VCaP (cell line): Measurements from ENCODE around the gene PEMT.
A peak's percentile ranks its signal among the peaks of the same experiment; 100 is the strongest.

Experiments used
- H3K27ac ChIP-seq: fragments of 450-650 bp; 2 replicates; pipeline ENCODE4 v1.5.1; 2017
- CTCF ChIP-seq: fragments of 450-650 bp; conservative IDR thresholded peaks from 2 replicates; pipeline ENCODE4 v1.5.1; 2017; ENCODE audit warnings: mild to moderate bottlenecking, moderate library complexity

Gene PEMT

DNA sequence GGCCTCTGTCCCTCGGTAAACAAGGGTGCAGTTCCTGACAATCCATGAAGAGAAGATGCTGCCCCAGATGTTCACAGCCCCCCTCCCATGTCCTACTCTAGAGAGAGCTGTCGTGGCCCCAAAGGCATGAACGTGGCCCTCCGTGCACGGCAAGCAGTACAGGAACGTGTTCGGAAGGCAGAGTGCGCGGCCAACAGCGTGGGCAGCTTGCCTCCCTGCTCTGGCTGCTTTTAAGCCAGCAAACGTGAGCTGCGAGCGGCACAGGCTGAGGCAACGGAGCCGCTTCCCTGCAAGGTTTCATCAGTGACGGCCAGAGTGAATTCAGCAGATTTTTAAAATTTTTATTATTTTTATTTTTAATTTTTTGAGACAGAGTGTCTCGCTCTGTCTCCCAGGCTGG is 37.2 kb downstream of the PEMT start:
- no peak overlapping the region for H3K27ac ChIP-seq
- TF ChIP-seq CTCF: no peak

DNA sequence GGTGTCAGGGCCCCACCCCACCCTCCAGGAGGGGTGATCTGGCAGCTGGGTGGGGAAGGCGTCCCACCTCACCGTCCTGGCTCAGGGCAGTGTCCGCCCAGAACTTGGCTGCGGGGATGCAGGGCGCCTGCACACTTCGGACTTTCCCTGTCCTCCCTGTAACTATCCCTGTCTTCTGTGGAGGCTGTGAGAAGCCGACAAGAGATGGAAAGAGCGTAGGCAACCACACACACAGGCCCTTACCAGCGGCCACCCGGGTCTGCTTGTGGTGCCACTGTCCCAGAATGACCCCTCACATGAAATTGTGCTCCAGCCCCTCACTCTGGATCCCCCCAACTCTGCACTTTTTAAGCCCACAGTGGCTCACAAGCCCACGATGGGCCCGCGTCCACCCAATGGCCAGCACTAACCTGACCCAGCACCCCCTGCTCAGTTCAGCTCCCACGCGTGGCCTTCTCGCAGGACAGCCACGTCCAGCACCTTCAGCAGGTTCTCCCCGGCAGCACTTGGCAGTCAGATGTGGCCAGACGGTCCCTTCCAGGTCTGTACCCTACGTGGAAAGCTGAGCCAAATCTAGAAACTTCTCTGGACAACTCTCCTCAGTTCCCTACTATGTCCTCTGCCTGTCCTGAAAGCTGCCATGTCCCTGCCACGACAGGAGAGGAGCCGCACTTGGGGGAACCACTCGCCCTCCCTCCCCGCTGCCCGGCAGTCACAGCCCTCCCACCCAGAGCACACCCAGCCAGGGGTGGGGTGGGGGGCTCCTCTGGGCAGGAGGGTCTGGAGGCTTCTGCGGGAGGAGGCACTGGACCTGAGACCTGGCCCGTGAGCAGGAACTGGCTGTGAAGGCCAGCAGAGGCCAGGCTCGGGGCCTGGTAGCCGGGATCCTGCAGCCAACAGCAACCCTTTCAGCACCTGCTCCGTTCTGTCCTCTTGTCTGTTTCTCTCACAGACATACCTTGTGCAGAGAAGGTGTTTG is 38.0 kb downstream of the PEMT start:
- no peak for TF ChIP-seq CTCF
- H3K27ac ChIP-seq: no peak overlapping the region

- TF ChIP-seq CTCF: no peak
- no peak overlapping the region for H3K27ac ChIP-seq
Measured at GRCh38 chr17:17552351-17553216, 38.9 kb downstream of the PEMT start.

DNA sequence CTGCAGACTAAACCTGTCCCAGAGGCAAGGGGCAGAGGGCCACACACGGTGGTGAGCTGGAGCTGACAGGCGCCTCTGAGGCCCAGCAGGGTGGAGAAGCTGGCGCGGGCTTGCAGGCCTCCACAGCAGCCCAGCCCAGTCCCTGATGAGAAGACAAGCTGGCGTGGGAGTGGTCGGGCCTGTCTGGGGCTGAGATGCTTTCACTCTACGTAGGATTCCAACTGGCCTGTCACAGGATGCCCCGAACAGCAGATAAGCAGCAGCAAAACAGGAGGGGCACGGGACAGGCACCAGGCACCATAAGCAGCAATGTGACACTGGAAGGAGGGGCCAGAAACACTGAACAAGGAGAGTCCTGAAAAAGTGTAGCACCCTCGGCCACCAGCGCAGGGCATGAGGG is 40.1 kb downstream of the PEMT start:
- peak overlapping the region; percentile 10; the same call in 1 of the 2 replicates for H3K27ac ChIP-seq
- TF ChIP-seq CTCF: no peak

GRCh38 chr17:17549732-17550366 is 41.7 kb downstream of the PEMT start:
- H3K27ac ChIP-seq: no peak overlapping the region
- no peak for TF ChIP-seq CTCF

GRCh38 chr17:17548044-17548443 is 43.5 kb downstream of the PEMT start:
- TF ChIP-seq CTCF: no peak
- H3K27ac ChIP-seq: no peak overlapping the region
